ENCODE measurements around the gene CSGALNACT2.
"Not testable (repeated sequence)": the region's sequence is repeated elsewhere in the genome, so short reads cannot be mapped to it uniquely, and the experiment has no call there.

CSGALNACT2 gene

DNA sequence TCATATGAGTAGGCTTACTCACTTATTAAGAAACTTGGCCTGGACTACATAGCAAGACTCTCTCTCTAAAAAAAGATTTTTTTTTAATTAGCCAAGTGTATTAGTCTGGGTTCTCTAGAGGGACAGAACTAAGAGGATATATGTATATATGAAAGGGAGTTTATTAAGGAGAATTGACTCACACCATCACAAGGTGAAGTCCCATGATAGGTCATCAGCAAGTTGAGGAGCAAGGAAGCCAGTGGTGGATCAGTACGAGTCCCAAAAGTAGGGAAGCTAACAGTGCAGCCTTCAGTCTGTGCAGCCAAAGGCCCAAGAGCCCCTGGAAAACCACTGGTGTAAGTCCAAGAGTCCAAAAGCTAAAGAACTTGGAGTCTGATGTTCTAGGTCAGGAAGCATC lies 7.7 kb downstream of the CSGALNACT2 start:
- not testable (repeated sequence) for DNase-seq

DNA sequence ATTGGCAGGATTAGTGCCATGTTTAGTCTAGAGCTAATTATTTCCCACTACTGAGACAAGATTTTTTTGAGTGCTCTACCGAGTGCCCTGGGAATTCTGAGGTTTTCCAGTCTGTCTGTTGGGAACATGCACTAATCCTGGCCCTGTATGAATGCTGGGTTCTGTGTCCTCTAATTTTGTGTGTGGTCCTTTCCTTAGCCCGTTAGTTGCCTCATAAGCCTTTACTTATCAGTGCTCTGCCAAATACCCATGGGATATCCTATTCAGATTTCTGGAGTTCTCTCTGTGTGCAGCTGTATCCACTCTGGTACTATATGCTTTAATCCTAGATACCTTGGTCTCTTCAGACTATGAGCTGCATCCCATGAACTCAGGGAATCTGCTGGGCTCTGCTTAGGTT lies 13.1 kb downstream of the CSGALNACT2 start:
- no peak for DNase-seq

DNA sequence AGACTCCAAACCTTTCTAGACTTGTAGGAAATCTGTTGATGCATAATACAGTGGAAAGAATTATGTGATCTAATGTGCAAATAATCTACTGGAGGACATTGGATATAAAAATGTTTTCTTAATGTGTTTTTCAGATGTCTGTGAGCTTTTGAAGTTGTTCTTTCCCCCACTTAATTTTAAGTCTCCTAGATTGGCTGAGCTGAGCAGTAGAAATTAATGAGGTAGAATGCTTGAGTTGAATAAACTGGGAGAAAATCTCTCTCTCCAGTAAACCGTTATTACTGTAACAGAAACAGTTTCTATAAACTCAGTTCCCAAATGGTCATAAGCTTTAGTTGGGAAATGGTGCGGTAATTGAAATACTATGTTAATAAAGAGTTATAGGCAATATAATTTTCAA lies 15.7 kb downstream of the CSGALNACT2 start:
- no peak for DNase-seq

DNA sequence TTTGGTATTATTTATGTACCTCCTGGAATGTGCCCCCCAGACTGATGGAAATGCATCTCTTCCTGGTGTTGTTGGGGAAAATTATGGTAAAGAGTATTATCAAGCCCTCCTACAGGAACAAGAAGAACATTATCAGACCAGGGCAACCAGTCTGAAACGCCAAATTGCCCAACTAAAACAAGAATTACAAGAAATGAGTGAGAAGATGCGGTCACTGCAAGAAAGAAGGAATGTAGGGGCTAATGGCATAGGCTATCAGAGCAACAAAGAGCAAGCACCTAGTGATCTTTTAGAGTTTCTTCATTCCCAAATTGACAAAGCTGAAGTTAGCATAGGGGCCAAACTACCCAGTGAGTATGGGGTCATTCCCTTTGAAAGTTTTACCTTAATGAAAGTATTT lies 17.0 kb downstream of the CSGALNACT2 start:
- no peak for DNase-seq

GRCh38 chr10:43155741-43156140 lies 17.5 kb downstream of the CSGALNACT2 start:
- no peak for DNase-seq

- no peak for DNase-seq
Observed at GRCh38 chr10:43156590-43157341, 18.5 kb downstream of the CSGALNACT2 start.

DNA sequence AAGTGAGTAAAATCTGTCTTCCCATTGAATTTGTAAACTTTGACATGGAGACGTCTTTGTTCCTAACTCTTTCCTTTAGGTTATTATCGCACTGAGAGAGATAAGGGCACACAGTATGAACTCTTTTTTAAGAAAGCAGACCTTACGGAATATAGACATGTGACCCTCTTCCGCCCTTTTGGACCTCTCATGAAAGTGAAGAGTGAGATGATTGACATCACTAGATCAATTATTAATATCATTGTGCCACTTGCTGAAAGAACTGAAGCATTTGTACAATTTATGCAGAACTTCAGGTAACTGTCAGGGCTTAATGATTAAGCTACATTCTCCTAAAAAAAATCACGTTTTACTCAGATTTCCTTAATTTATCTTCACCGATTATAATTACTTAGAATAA lies 20.4 kb downstream of the CSGALNACT2 start:
- DNase-seq: no peak

- DNase-seq: no peak
Observed at GRCh38 chr10:43160046-43160920, 22.0 kb downstream of the CSGALNACT2 start.

DNA sequence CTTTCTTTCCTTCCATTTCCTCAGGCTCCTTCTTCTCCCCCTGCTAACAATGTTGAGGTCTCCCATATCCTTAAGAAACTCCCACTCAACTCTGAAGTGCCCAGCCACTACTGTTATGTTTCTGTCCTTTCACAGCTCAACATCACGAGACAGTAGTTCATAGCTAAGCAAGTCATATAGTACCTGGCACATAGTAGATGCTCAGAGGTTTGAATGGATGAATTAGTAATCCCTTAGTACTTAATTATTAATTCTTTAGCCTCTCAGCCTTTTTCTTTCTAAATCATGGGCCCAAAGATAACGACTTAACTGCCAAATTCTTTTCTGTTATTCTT lies 22.6 kb downstream of the CSGALNACT2 start:
- no peak for DNase-seq

GRCh38 chr10:43162604-43163003 lies 24.4 kb downstream of the CSGALNACT2 start:
- no peak for DNase-seq

DNA sequence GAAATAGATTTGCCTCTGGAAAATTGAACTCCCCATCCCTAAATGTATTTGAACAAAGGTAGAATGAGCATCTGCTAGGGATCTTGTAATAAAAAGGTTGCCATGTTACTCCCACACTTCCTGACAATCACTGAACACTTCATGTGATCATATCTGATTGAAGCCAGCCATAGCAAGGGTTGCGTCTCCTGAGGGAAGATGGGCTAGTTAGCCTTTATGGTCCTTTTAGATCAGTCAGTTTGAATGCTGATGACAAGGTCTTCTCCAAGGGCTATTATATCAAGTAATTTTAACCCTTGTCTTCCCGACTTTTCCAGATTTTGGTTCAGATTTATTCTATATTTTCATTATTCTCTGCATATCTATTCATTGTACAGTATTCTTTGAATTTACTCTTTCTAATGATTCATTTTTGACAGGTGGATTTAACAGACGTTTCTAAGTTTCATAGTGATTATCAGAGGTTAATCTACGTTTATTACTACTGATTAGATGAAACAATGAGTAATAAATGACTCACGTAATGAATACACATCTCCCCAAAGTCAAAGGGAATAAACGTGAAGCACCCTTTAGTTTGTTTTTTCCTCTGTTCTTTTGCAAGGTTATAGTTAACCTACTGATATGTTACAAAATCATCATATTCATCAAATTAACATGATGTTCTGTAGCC lies 28.1 kb downstream of the CSGALNACT2 start:
- DNase-seq: no peak

DNA sequence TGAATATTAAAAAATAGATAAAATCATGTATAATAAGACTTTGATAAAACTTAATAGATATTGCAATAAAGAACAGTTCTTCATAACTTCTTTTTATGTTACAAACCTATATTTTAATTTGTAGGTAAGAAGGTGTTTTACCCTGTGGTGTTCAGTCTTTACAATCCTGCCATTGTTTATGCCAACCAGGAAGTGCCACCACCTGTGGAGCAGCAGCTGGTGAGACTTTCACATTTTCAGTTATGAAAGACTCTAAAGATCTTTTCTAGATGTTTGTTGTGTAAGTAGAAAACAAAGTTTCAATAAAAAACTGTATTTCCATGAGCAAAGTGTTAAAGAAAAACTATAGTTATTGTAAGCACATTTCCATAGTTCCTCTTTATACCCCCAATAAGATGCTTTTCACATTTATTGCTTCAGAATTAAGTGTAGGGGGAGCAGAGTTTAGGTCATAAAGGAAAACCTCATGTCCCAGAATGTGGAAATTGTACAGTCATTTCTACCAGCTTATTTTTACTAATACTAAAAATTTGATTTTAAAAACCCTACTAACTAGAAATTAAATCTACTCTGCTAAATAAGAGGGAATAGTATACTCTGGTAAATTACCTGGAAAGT lies 28.7 kb downstream of the CSGALNACT2 start:
- DNase-seq: no peak

- DNase-seq: no peak
Observed at GRCh38 chr10:43167498-43167889, 29.2 kb downstream of the CSGALNACT2 start.

DNA sequence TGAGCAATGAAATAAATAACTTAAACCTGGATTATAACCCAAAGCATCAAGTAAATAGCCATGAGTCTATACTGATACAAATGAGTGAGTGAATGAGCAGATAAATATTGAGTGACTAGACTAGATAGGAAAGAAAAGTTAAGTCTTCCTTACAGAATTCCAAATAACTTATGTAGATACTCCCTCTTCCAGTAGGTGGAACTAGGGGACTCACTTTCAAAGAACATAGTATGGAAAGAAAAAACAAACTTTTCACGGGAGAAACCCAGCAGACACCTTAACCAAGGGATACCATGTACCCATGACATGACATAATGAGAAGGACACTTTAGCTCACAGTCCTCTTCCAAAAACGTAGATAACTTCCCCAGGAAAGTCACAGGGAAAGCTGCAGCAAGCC lies 32.2 kb downstream of the CSGALNACT2 start:
- DNase-seq: no peak

- no peak for DNase-seq
Observed at GRCh38 chr10:43172645-43173044, 34.4 kb downstream of the CSGALNACT2 start.

GRCh38 chr10:43173120-43173519 lies 34.9 kb downstream of the CSGALNACT2 start:
- no peak for DNase-seq

GRCh38 chr10:43174969-43175368 lies 36.7 kb downstream of the CSGALNACT2 start:
- DNase-seq: no peak

GRCh38 chr10:43176271-43176670 lies 38.0 kb downstream of the CSGALNACT2 start:
- DNase-seq: no peak

DNA sequence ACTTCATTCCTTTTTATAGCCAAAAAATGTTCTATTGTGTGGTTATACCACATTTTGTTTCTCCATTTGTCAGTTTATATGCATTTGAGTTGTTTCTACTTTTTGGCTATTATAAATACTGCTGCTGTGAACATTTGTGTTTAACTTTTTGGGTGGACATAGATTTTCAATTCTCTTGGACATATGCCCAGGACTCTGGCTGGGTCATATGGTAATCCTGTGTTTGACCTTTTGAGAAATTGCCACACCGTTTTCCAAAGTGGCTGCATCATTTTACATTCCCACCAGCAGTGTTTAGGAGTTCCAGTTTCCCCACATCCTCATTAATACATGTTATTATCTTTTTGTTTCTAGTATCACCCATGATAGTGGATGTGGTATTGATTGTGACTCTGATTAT lies 39.4 kb downstream of the CSGALNACT2 start:
- DNase-seq: no peak

GRCh38 chr10:43181146-43181545 lies 42.9 kb downstream of the CSGALNACT2 start:
- no peak for DNase-seq

GRCh38 chr10:43183764-43184163 lies 45.5 kb downstream of the CSGALNACT2 start:
- DNase-seq: not testable (repeated sequence)

GRCh38 chr10:43186150-43186549 lies 47.9 kb downstream of the CSGALNACT2 start:
- DNase-seq: no peak

DNA sequence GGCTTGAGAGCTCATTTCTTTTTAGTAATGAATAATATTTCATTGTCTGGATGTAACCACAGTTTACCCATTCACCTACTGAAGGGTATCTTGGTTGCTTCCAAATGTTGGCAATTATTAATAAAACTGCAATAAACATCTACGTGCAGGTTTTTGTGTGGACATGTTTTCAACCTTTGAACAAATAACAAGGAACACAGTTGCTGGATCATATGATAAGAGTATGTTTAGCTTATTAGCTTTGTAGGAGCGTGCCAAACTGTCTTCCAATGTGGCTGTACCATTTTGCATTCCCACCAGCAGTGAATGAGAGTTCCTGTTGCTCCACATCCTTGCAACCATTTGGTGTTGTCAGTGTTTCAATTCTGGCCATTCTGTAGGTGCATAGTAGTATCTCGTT lies 49.0 kb downstream of the CSGALNACT2 start:
- no peak for DNase-seq

Measured in NCI-H1092 (cell line).